ENCODE results near the gene ENGASE. TPM values are rescaled to one million over a fixed set of nuclear protein-coding genes. Genes with fewer than 3 reads are reported as not detected.

The ENGASE gene
- polyA plus RNA-seq, 10 donors: 13.0 to 25.2 (median 17.1) TPM

- DNase-seq: no peak
Observed at GRCh38 chr17:79078476-79079190, 4.0 kb downstream of the ENGASE start.

GRCh38 chr17:79079421-79080200, 5.0 kb downstream of the ENGASE start:
- no peak for DNase-seq

- DNase-seq: no peak
Observed at GRCh38 chr17:79080349-79080748, 5.7 kb downstream of the ENGASE start.

- peak in 1 of 3 donors; percentile 0 for DNase-seq
Observed at GRCh38 chr17:79080761-79081290, 6.2 kb downstream of the ENGASE start.

GRCh38 chr17:79081571-79082276, 7.1 kb downstream of the ENGASE start:
- DNase-seq: peak in 1 of 3 donors; percentile 30

- DNase-seq: peak in 1 of 3 donors; percentile 65
Observed at GRCh38 chr17:79082311-79083190, 7.9 kb downstream of the ENGASE start.

- no peak for DNase-seq
Observed at GRCh38 chr17:79083191-79083971, 8.8 kb downstream of the ENGASE start.

GRCh38 chr17:79084291-79085153, 9.9 kb downstream of the ENGASE start:
- no peak for DNase-seq

- DNase-seq: no peak
Observed at GRCh38 chr17:79085154-79085920, 10.7 kb downstream of the ENGASE start.

- no peak for DNase-seq
Observed at GRCh38 chr17:79085921-79086551, 11.4 kb downstream of the ENGASE start.

GRCh38 chr17:79086609-79087427, 12.2 kb downstream of the ENGASE start:
- no peak for DNase-seq

- DNase-seq: peak; percentile 34 to 71 (median 62)
Observed at GRCh38 chr17:79087428-79088143, 13.0 kb downstream of the ENGASE start.

- no peak for DNase-seq
Observed at GRCh38 chr17:79088247-79088996, 13.8 kb downstream of the ENGASE start.

- DNase-seq: no peak
Observed at GRCh38 chr17:79088997-79089328, 14.3 kb downstream of the ENGASE start.

- no peak for DNase-seq
Observed at GRCh38 chr17:79089720-79090442, 15.3 kb downstream of the ENGASE start.

Measured in muscle of back (tissue), 11 donors.